A549 treated with Mapracorat at 1 μM for 4 hours (cell line): ENCODE data around the gene C17orf78. TPM values are rescaled to one million over a fixed set of nuclear protein-coding genes. Genes with fewer than 3 reads are reported as not detected.

Experiments used
- total RNA-seq: library from RNA; stranded (reverse); fragments of 200-300 nt; extraction: Qiagen RNA extraction; gene quantifications from 5 replicates; pipeline ENCODE4 v1.2.3, GENCODE V29; 2022

Gene C17orf78
- total RNA-seq: not detected in 5 replicates

GRCh38 chr17:37375706-37376105 lies at the start of gene C17orf78:
Gene C17orf78, plus strand, starts transcription at chr17:37375985. Its CDS starts 108 bp downstream, at chr17:37376093.

GRCh38 chr17:37406635-37407461 lies 31.1 kb downstream of the C17orf78 start, which contains the start of the genes ACACA and TADA2A:
Gene ACACA, minus strand, starts transcription at chr17:37406836. Its CDS starts 537 bp downstream, at chr17:37406299.
Gene TADA2A, plus strand, starts transcription at chr17:37406886. Its CDS starts 4,480 bp downstream, at chr17:37411366.

Other genes starting within 250 kb of the C17orf78 start
- 42.4 to 49.9 TPM (median 47.4 TPM) in 5 replicates for gene ACACA, start 30.9 kb downstream of the C17orf78 start, total RNA-seq
- 11.4 to 13.5 TPM (median 12.9 TPM) in 5 replicates for gene TADA2A, start 30.9 kb downstream of the C17orf78 start, total RNA-seq
- 45.0 to 52.4 TPM (median 49.0 TPM) in 5 replicates for gene DUSP14, start 113.9 kb downstream of the C17orf78 start, total RNA-seq
- gene SYNRG, start 233.4 kb downstream of the C17orf78 start, total RNA-seq: 11.4 to 14.0 TPM (median 13.3 TPM) in 5 replicates